ENCODE results near the gene PCGF2.

Gene PCGF2

GRCh38 chr17:38735161-38735997, 12.8 kb downstream of the PCGF2 start:
- peak; percentile 61 for DNase-seq (ENCODE audit: low read depth)
- TF ChIP-seq CTCF (IDR thresholded peaks at IDR 0.05; ENCODE audit: insufficient read depth, low read depth, low read length, missing control alignments), result peak; percentile 90
- H3K4me3 ChIP-seq (ENCODE audit: low read depth, low read length), result no peak overlapping the region

GRCh38 chr17:38733982-38734973, 13.9 kb downstream of the PCGF2 start:
- DNase-seq (ENCODE audit: low read depth), result peak; percentile 57
- TF ChIP-seq CTCF (IDR thresholded peaks at IDR 0.05; ENCODE audit: insufficient read depth, low read depth, low read length, missing control alignments), result peak; percentile 40

GRCh38 chr17:38733282-38733981, 14.7 kb downstream of the PCGF2 start:
- DNase-seq (ENCODE audit: low read depth), result no peak
- H3K4me3 ChIP-seq (ENCODE audit: low read depth, low read length), result no peak overlapping the region
- no peak for TF ChIP-seq CTCF (IDR thresholded peaks at IDR 0.05; ENCODE audit: insufficient read depth, low read depth, low read length, missing control alignments)

More at GRCh38 chr17:38733982-38734973, 13.9 kb downstream of the PCGF2 start:
- H3K4me3 ChIP-seq (ENCODE audit: low read depth, low read length), result no peak overlapping the region

- H3K4me3 ChIP-seq (ENCODE audit: low read depth, low read length), result no peak overlapping the region
- DNase-seq (ENCODE audit: low read depth), result no peak
- TF ChIP-seq CTCF (IDR thresholded peaks at IDR 0.05; ENCODE audit: insufficient read depth, low read depth, low read length, missing control alignments), result no peak
These were observed 15.5 kb downstream of the PCGF2 start for GRCh38 chr17:38732376-38733281.

GRCh38 chr17:38731526-38732294, 16.4 kb downstream of the PCGF2 start:
- TF ChIP-seq CTCF (IDR thresholded peaks at IDR 0.05; ENCODE audit: insufficient read depth, low read depth, low read length, missing control alignments), result no peak
- DNase-seq (ENCODE audit: low read depth), result no peak
- H3K4me3 ChIP-seq (ENCODE audit: low read depth, low read length), result peak overlapping the region; percentile 71; the same call in 1 of the 2 replicates
